Right atrium auricular region (tissue), 2 donors: ENCODE results near the gene PRRX1. TPM values are rescaled to one million over a fixed set of nuclear protein-coding genes. Genes with fewer than 3 reads are reported as not detected.

Experiments
- DNase-seq: peaks from one replicate; pipeline ENCODE4 v3.0.0-alpha.2; 2019; ENCODE audit warnings: low spot score
- H3K27ac ChIP-seq, 2 donors: fragments of 200-600 bp; sonication (generic); 1 replicate in 1 of 2; 2 replicates in 1 of 2; pipeline ENCODE4 v1.5.1; 2016 to 2019
- H3K27me3 ChIP-seq, 2 donors: fragments of 200-600 bp; sonication (generic); one replicate each; pipeline versions ENCODE4 v1.5.1 to v1.6.0; 2017 to 2019
- H3K36me3 ChIP-seq: fragments of 200-600 bp; sonication (generic); one replicate; pipeline ENCODE4 v1.5.1; 2016
- H3K4me1 ChIP-seq, 2 donors: fragments of 200-600 bp; sonication (generic); one replicate each; pipeline versions ENCODE4 v1.5.1 to v1.6.0; 2017 to 2019
- H3K4me3 ChIP-seq, 2 donors: fragments of 200-600 bp; sonication (generic); 1 replicate in 1 of 2; 2 replicates in 1 of 2; pipeline ENCODE4 v1.5.1; 2017 to 2019; ENCODE audit warnings: mild to moderate bottlenecking in 1 of 2, moderate library complexity in 1 of 2
- H3K9me3 ChIP-seq, 2 donors: fragments of 200-600 bp; sonication (generic); one replicate each; pipeline ENCODE4 v1.5.1; 2019
- total RNA-seq, 2 donors: library from RNA; depleted of rRNA; stranded (reverse); fragments of >200 nt; gene quantifications; one replicate each; pipeline ENCODE4 v1.1.0, GENCODE V29; 2016
- TF ChIP-seq, protein P1 (sequence below), 2 donors: fragments of 200-600 bp; sonication (generic); IDR thresholded peaks; one replicate each; pipeline ENCODE4 v1.5.1; 2019; ENCODE audit warnings: antibody characterized with exemption in 2 of 2

PRRX1 gene
- 10 to 100 TPM; 23.9 to 55.1 TPM for total RNA-seq

DNA sequence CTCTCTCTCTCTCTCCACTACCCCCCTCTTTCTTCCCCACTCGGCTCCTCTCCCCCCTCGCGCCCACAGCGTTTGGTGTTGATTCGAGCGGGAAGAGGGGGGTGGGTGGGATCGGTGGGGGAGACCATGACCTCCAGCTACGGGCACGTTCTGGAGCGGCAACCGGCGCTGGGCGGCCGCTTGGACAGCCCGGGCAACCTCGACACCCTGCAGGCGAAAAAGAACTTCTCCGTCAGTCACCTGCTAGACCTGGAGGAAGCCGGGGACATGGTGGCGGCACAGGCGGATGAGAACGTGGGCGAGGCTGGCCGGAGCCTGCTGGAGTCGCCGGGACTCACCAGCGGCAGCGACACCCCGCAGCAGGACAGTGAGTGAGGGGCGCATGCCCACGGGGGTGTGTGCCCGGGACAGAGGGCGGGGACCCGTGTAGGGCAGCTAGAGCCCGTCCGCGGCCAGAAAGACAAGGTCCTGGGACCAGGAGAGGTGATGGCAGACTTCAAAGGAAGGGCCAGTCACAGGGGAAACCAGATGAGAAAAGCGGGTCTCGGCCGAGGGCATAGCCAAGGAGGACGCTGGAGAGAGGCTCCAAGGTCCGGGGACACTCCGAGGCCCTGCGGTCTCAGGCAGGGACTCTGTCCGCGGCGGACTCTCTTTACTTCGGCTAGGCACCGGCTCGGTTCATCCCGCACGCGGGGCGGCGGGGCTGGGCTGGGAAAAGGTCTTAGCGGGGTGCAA is at the start of gene PRRX1:
Gene PRRX1 (plus strand): TSS at position 39 of the 735 bp plus-strand sequence. CDS start 88 bp downstream, at position 127.
- no peak for DNase-seq
- H3K27ac ChIP-seq = peak within 1 kb of the TSS; percentile 86 to 89
- no peaks in the 10 kb centered on the region for H3K36me3 ChIP-seq
- H3K27me3 ChIP-seq = peaks cover 0 to 14% of the 10 kb centered on the region in 2 donors
- H3K4me1 ChIP-seq = peaks cover 0 to 37% of the 10 kb centered on the region in 2 donors
- H3K9me3 ChIP-seq = no peaks in the 10 kb centered on the region
- TF ChIP-seq, protein P1, sequence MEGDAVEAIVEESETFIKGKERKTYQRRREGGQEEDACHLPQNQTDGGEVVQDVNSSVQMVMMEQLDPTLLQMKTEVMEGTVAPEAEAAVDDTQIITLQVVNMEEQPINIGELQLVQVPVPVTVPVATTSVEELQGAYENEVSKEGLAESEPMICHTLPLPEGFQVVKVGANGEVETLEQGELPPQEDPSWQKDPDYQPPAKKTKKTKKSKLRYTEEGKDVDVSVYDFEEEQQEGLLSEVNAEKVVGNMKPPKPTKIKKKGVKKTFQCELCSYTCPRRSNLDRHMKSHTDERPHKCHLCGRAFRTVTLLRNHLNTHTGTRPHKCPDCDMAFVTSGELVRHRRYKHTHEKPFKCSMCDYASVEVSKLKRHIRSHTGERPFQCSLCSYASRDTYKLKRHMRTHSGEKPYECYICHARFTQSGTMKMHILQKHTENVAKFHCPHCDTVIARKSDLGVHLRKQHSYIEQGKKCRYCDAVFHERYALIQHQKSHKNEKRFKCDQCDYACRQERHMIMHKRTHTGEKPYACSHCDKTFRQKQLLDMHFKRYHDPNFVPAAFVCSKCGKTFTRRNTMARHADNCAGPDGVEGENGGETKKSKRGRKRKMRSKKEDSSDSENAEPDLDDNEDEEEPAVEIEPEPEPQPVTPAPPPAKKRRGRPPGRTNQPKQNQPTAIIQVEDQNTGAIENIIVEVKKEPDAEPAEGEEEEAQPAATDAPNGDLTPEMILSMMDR (IDR thresholded peaks at IDR 0.05) = no peak
- H3K4me3 ChIP-seq = peak within 1 kb of the TSS; percentile 62 to 63

DNA sequence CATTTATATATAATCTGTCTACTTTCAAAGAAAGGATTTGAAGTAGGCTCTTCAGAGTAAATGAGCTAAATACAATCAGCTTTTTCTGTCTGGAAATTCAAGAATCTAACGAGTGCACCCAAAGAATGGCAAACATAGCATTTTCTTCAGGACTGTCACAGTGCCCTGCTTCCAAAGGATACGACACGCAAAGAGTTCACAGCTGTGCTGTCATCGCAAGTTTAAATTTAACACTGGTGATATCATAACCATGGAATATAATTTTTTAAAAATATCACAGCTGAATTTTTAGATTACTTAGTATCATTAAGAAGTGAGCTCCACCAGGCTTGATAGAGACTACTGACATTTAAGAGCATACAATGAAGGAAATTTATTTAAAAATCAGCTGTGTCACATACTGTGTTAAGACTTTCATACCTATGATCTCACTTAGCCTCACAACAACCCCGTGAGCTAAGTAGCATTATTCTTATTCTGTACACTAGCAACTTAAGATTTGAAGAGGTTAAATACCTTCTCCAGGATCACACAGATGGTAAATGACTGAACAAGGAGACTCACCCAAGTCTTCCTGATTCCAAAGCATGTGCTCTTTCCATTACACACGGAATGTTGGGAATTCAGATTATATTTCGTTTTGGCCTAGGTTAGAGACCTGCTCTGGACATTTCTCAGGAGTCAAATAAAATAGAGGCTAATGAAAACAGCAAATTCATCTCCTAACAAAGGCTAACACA is 46.2 kb upstream of the PRRX1 start:
- no peaks in the 10 kb centered on the region for H3K9me3 ChIP-seq
- TF ChIP-seq, protein P1 (IDR thresholded peaks at IDR 0.05) = no peak
- H3K27ac ChIP-seq = no peak overlapping the region
- H3K4me1 ChIP-seq = no peaks in the 10 kb centered on the region
- no peaks in the 10 kb centered on the region for H3K27me3 ChIP-seq
- no peak overlapping the region for H3K4me3 ChIP-seq
- DNase-seq = no peak
- H3K36me3 ChIP-seq = no peaks in the 10 kb centered on the region

DNA sequence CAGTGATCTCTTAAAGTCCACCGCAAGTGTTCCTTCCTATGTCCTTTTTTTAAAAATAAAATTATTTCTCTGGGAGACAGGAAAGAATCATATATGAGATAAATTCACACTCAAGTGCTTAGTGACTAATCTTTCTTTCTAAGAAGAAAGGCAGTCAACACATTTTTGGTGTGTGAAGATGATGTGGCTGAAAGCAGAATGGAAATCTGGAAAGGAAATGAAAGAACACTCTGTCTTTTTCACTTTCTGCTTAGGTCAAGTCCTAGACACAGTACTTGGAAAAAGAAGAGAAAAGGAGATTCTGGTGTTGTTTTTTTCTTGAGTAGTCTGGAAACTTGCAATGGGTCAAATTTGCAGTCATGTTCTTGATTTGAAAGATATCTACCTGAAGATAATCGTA is 45.5 kb upstream of the PRRX1 start:
- H3K27ac ChIP-seq = no peak overlapping the region
- H3K36me3 ChIP-seq = no peaks in the 10 kb centered on the region
- no peaks in the 10 kb centered on the region for H3K4me1 ChIP-seq
- no peaks in the 10 kb centered on the region for H3K27me3 ChIP-seq
- no peak overlapping the region for H3K4me3 ChIP-seq
- TF ChIP-seq, protein P1 (IDR thresholded peaks at IDR 0.05) = no peak
- DNase-seq = no peak
- no peaks in the 10 kb centered on the region for H3K9me3 ChIP-seq

DNA sequence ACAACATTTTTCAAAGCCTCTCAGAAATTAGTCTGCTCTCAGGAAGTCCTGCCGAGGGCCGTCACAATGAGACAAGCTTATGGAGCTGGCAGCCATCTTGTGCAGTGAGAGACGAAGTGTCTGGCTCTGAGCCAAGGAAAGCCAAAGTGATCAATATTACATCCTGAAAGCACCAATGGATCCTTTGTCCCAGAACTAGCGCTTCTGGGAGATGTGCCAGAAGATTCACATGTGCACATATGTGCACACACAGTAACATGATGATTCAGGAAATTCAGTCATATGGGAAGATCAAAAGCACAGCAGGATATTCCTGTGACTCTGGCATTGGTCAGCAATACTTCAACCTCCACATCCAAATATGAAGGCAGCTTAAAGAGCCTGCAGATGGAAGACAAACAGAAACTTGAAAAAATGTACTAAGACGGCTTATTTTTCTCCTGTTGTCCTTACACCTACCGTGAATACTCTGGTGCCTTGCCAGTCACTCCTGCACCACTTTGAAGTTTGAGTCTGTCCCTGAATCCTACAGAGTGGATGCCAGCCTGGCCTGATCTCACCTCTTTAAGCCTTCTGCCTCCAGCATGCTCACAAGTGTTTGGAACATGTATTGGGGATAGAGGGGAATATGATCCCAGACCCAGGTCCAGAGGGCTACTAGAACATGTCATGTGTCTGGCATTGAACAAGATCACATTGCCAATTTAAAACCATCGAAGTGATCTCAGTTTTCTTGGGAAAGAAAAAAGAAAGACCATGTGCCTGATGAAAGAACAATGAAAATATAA is 44.5 kb upstream of the PRRX1 start:
- TF ChIP-seq, protein P1 (IDR thresholded peaks at IDR 0.05) = no peak
- Histone ChIP-seq H3K27ac (peak overlapping the region in 1 of 2 donors; percentile 5), H3K9me3 (no peaks in the 10 kb centered on the region), H3K27me3 (no peaks in the 10 kb centered on the region), H3K4me1 (no peaks in the 10 kb centered on the region), H3K36me3 (no peaks in the 10 kb centered on the region), H3K4me3 (no peak overlapping the region)
- no peak for DNase-seq

DNA sequence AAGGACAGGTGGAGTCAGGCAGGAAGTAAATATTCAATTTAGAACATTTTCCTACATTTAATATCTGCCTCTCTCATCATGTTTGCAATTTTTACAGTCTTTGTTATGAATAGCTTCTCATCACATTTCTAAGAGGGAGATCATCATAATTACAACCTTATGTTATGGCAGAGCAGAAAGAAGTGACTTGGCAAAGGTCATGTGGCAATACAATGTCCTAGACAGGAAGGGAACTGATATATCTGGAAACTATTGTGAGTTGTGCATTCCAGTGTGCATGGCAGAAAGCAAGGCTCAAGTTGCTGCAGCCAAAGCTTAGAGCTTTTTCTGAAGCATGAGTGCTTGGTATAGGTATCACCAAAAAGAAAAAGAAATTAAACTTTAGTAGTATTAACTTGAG is 43.8 kb upstream of the PRRX1 start:
- H3K9me3 ChIP-seq = no peaks in the 10 kb centered on the region
- H3K27ac ChIP-seq = no peak overlapping the region
- H3K36me3 ChIP-seq = no peaks in the 10 kb centered on the region
- TF ChIP-seq, protein P1 (IDR thresholded peaks at IDR 0.05) = no peak
- H3K27me3 ChIP-seq = no peaks in the 10 kb centered on the region
- H3K4me1 ChIP-seq = no peaks in the 10 kb centered on the region
- no peak for DNase-seq
- no peak overlapping the region for H3K4me3 ChIP-seq
